KOPT-K1 (cell line): ENCODE measurements around the gene PPP6R3.
A peak's percentile ranks its signal among the peaks of the same experiment; 100 is the strongest.

Experiments
- H3K27ac ChIP-seq: fragments of 200-600 bp; sonication (generic); 2 replicates; pipeline ENCODE4 v1.5.1; 2016; ENCODE audit warnings: antibody characterized with exemption, mild to moderate bottlenecking, low read depth, low read length; ENCODE audit not compliant: poor library complexity, severe bottlenecking
- H3K36me3 ChIP-seq: fragments of 200-600 bp; sonication (generic); 2 replicates; pipeline ENCODE4 v1.5.1; 2017; ENCODE audit warnings: antibody characterized with exemption, mild to moderate bottlenecking, low read length, moderate library complexity; ENCODE audit not compliant: insufficient read depth
- H3K9me3 ChIP-seq: fragments of 200-600 bp; sonication (generic); 2 replicates; pipeline ENCODE4 v1.5.1; 2017; ENCODE audit warnings: antibody characterized with exemption, low read length, mild to moderate bottlenecking; ENCODE audit not compliant: insufficient read depth, poor library complexity, severe bottlenecking

The PPP6R3 gene, protein sequence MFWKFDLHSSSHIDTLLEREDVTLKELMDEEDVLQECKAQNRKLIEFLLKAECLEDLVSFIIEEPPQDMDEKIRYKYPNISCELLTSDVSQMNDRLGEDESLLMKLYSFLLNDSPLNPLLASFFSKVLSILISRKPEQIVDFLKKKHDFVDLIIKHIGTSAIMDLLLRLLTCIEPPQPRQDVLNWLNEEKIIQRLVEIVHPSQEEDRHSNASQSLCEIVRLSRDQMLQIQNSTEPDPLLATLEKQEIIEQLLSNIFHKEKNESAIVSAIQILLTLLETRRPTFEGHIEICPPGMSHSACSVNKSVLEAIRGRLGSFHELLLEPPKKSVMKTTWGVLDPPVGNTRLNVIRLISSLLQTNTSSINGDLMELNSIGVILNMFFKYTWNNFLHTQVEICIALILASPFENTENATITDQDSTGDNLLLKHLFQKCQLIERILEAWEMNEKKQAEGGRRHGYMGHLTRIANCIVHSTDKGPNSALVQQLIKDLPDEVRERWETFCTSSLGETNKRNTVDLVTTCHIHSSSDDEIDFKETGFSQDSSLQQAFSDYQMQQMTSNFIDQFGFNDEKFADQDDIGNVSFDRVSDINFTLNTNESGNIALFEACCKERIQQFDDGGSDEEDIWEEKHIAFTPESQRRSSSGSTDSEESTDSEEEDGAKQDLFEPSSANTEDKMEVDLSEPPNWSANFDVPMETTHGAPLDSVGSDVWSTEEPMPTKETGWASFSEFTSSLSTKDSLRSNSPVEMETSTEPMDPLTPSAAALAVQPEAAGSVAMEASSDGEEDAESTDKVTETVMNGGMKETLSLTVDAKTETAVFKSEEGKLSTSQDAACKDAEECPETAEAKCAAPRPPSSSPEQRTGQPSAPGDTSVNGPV

DNA sequence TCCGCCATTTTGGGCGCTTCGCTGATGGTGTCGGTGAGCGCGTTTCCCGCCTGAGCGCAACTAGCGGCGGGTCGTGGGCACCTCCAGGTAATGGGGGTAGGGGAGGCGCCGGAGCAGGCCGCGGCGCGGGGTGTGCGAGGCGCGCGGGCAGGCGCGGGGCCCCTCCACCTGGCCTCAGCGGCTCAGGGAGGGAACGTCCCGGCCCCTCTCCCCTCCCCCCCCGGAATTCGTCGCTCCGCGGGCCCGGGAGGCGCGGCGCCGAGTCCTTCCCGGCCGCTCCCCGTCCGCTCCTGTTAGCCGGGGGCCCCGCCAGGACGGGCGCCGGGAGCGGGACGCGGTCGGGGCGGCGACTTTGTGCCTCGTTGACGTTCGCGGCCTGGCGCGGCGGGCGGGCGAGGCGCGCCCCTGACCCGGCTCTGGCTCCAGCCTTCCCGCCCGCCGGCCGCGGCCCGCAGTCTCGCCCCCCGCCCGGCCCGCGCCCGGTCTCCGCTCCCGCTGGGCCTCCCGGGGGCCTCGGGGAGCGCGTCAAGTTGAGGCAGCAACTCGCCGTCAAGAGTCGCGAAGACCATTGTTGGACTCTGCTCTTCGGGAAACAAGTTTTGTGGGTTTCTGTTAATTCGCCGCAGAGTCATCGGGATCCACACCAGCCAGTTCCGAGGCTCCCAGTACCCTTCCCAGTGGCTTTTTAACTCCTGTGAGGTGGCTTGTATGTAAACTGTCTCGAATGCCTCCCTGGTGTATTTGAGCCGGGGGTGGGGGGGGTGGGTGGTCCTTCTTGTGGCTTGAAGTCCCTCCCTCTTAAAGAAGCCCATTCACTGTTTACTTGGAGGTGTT, at the start of gene PPP6R3:
Gene PPP6R3 (plus strand): TSS at position 12 of the 834 bp plus-strand sequence. CDS start 76,913 bp downstream, outside the sequence.
- H3K36me3 ChIP-seq: peaks cover 14% of the 10 kb centered on the region; the same call in 1 of the 2 replicates
- H3K27ac ChIP-seq: peak within 1 kb of the TSS; percentile 69
- H3K9me3 ChIP-seq: no peaks in the 10 kb centered on the region

DNA sequence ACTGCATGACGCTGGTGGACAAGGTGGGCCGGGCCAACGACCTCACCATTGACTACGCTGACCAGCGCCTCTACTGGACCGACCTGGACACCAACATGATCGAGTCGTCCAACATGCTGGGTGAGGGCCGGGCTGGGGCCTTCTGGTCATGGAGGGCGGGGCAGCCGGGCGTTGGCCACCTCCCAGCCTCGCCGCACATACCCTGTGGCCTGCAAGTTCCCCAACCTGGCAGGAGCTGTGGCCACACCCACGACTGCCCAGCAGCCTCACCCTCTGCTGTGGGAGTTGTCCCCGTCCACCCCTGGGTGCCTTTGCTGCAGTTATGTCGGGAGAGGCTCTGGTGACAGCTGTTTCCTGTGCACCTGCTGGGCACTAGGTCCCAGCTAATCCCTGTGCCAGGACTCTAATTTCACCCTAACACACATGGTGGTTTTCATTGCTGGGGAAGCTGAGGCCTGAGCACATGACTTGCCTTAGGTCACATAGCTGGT, 49.0 kb upstream of the PPP6R3 start:
- Histone ChIP-seq H3K36me3 (no peaks in the 10 kb centered on the region; the same call in 1 of the 2 replicates), H3K9me3 (no peaks in the 10 kb centered on the region), H3K27ac (no peak overlapping the region)

DNA sequence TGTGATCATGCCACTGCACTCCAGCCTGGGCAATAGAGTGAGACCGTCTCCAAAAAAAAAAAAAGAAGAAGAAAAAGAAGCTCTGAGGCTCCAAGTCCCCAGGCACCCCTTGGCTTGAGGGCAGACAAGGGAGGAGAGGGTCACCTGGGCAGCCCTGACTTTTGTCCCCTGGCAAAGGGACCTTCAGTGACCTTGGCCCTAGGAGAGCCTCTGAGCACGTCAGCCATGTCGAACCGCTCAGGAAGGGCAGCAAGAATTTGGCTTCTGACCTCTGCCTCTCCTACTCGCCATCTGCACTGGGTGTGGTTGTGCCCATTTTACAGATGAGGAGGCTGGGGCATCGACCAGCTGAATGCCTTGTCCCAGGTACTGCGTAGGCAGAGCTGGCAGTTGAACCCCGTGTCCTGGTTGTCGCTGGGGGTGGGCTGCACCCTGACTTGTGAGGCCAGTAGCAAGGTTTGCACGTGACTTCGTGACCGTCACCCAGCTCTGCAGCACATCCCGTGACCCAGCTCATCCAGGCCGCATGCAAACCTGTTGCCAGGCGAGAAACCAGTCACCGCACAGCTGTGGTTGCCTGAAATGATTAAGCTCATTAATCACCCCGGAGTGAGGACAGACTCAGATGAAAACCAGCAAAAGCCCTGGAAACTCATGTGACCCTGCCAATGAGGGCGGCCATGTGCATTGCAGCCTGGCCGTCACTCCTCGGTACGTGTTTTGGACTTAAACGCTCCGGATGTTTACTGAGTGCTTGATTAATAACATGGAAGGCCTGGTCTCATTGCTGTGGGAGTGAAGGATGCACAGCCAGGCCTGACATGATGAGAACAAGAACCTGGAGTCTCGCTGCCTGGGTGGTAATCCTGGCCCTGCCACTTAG, 47.7 kb upstream of the PPP6R3 start:
- Histone ChIP-seq H3K36me3 (no peaks in the 10 kb centered on the region; the same call in 1 of the 2 replicates), H3K9me3 (no peaks in the 10 kb centered on the region), H3K27ac (no peak overlapping the region)

DNA sequence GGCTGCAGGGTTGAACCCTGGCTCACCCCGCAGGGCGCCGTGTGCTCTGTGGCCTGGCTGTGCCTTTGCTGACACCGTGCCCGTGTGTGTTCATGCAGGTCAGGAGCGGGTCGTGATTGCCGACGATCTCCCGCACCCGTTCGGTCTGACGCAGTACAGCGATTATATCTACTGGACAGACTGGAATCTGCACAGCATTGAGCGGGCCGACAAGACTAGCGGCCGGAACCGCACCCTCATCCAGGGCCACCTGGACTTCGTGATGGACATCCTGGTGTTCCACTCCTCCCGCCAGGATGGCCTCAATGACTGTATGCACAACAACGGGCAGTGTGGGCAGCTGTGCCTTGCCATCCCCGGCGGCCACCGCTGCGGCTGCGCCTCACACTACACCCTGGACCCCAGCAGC, 47.0 kb upstream of the PPP6R3 start:
- Histone ChIP-seq H3K27ac (no peak overlapping the region), H3K36me3 (no peaks in the 10 kb centered on the region; the same call in 1 of the 2 replicates), H3K9me3 (no peaks in the 10 kb centered on the region)

DNA sequence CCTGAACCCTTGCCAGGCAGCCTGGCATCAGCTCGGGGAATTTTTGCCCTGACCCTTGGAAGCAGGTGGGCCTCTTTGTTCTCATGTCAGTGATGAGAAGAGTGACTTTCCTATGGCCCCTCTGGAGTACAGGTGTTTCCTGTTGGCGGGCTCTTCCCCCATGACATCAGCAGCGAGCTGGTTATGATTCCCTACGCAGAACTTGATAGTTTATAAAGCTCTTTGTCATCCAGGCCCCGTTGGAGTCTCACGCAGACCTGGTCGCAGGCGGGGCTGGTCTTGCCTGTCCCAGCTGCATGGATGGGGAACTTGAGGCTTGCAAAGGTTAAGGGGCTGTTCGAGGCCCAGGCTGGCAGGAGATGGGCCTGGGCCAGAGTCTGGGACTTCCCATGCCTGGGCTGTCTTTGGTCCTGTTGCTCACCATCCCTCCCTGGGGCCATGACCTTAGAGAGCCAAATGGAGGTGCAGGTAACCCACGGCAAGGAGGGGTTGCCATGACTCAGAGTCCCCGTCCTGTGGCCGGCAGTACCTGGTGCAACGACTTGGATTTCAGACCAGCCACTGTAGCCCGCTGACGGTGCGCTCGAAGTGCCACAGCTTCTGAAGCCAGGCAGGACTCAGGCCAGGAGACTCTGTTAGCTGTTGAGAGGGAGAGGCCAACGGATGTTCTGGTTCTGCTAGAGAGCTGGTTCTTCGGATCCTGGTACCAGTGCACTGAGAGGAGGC, 45.9 kb upstream of the PPP6R3 start:
- no peaks in the 10 kb centered on the region; the same call in 1 of the 2 replicates for H3K36me3 ChIP-seq
- H3K27ac ChIP-seq: no peak overlapping the region
- H3K9me3 ChIP-seq: no peaks in the 10 kb centered on the region

DNA sequence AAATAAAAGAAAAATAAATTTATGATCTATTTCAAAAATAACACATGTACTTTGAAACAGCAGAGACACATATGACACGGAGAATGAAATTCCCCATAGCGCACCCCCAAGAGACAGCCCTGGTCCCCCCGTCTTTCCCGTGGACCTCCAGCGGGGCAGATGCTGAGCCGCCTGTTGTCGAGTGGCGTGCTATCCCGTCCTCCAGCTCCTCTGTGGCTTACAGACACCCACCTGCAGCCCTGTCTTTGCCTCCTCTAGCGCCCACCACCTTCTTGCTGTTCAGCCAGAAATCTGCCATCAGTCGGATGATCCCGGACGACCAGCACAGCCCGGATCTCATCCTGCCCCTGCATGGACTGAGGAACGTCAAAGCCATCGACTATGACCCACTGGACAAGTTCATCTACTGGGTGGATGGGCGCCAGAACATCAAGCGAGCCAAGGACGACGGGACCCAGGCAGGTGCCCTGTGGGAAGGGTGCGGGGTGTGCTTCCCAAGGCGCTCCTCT, 44.4 kb upstream of the PPP6R3 start:
- no peaks in the 10 kb centered on the region for H3K9me3 ChIP-seq
- H3K36me3 ChIP-seq: no peaks in the 10 kb centered on the region; the same call in 1 of the 2 replicates
- H3K27ac ChIP-seq: no peak overlapping the region

DNA sequence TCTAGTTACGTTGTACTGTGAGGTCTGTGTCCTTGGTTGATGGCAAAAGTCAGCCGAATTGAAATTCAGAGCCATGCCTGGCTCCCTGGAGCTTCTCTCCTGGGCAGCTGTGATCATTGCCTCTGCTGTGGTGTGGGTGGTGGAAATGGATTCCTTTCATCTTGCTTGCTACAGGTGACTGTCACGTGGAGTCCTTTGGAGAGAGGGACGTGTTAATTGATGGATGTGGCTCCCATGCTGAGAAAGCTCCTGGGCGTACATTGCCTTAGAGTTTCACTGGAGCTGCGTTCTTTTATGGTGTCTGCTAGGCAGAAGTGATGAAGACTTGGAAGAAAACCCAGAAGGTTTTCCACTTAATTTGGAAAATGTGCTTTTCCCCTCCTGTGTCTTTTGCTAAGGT, 41.9 kb upstream of the PPP6R3 start:
- no peaks in the 10 kb centered on the region; the same call in 1 of the 2 replicates for H3K36me3 ChIP-seq
- H3K27ac ChIP-seq: no peak overlapping the region
- H3K9me3 ChIP-seq: no peaks in the 10 kb centered on the region

DNA sequence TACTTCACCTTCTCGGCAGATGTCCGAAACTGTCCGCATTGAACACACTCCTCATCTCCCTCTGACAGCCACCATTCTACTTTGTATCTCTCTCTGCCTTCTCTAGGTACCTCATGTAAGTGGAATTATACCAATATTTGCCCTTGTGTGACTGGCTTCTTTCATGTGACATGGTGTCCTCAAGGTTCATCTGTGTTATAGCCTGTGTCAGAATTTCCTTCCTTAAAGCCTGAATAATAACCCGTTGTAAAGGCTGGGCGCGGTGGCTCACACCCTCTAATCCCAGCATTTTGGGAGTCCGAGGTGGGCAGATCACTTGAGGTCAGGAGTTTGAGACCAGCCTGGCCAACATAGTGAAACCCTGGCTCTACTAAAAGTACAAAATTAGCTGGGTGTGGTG, 40.4 kb upstream of the PPP6R3 start:
- H3K36me3 ChIP-seq: no peaks in the 10 kb centered on the region
- no peaks in the 10 kb centered on the region for H3K9me3 ChIP-seq
- H3K27ac ChIP-seq: no peak overlapping the region

DNA sequence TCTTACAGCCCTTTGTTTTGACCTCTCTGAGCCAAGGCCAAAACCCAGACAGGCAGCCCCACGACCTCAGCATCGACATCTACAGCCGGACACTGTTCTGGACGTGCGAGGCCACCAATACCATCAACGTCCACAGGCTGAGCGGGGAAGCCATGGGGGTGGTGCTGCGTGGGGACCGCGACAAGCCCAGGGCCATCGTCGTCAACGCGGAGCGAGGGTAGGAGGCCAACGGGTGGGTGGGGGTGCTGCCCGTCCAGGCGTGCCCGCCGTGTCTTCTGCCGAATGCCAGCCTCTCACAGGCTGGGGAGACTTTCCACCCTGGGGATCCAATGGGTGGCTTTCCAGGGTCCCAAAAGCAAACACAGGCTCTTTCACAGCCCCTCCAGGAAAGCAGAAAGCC, 37.1 kb upstream of the PPP6R3 start:
- H3K36me3 ChIP-seq: no peaks in the 10 kb centered on the region; the same call in 1 of the 2 replicates
- no peak overlapping the region for H3K27ac ChIP-seq
- H3K9me3 ChIP-seq: no peaks in the 10 kb centered on the region

DNA sequence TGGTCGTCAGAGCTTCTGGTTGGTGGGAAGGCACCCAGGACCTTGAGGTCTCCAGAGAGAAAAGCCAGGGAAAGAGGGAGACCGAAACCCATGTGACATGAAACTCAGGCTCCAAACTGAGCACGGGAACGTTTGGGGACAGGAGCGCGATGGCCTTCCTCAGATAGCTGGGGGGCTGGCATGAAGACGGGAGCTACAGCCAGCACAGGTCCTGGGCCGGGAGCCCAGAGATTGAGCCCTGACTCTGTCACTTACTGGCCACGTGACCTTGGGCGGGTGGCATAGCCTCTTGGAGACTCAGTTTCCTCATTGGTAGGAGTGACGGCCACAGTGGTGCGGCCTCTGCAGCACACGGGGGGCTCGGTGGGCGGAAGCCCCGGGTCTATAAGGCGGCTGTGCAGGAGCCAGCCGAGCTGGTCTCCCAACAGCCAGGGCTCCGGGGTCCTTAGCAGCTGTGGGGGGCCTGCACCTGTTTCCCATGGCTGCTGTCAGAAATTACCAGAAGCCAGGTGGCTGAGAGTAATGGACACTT, 36.4 kb upstream of the PPP6R3 start:
- peaks cover 2% of the 10 kb centered on the region for H3K9me3 ChIP-seq
- H3K36me3 ChIP-seq: no peaks in the 10 kb centered on the region; the same call in 1 of the 2 replicates

DNA sequence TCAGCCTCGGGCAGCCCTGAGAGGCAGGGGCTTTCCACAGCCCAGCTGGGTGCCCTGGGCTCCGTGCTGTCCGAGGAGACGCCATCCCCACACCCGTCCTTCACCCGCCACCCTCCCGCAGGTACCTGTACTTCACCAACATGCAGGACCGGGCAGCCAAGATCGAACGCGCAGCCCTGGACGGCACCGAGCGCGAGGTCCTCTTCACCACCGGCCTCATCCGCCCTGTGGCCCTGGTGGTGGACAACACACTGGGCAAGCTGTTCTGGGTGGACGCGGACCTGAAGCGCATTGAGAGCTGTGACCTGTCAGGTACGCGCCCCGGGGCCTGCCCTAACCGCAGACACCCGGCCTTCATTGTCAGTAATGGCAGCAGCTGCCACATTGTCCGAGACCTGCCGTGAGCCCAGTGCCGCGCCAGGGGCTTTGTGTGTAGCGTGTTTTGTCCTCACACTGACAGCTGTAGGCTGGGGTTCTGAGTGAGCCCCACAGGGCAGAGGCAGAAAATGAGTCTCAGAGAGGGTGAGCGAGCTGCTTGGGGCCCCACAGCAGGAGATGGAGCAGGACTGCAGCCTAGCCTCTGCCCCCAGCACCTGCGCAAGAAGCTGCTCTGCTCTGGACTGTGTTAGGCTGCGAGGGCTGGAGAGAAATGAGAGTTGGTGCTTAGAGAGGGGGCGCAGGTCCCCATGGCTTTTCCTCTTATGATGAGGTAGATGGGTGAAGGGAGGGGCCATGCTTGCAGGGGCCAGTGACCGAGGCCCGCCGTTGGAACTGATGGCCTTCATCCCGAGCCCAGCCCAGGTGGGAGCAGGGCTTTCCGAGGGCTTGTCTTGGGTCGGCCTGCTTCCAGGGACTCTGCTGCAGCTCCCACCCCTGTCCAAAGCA, 35.3 kb upstream of the PPP6R3 start:
- H3K27ac ChIP-seq: no peak overlapping the region
- peaks cover 10% of the 10 kb centered on the region for H3K9me3 ChIP-seq
- no peaks in the 10 kb centered on the region; the same call in 1 of the 2 replicates for H3K36me3 ChIP-seq

More for the DNA sequence above, 36.4 kb upstream of the PPP6R3 start:
- no peak overlapping the region for H3K27ac ChIP-seq

DNA sequence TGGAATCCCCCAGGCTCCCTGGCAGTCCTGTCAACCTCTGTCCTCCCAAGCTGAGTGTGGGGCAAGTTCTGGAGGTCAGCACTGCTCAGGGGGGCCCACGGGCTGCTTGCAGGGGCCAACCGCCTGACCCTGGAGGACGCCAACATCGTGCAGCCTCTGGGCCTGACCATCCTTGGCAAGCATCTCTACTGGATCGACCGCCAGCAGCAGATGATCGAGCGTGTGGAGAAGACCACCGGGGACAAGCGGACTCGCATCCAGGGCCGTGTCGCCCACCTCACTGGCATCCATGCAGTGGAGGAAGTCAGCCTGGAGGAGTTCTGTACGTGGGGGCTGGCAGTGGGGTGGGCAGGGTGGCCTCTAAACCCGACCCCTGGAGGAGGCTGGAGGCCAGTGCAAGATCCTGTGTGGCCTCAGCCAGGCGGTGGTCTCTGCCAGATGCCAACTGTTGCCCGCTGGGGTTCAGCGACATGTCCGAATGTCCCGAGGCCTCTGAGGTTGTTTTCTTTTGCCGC, 34.6 kb upstream of the PPP6R3 start:
- H3K36me3 ChIP-seq: no peaks in the 10 kb centered on the region; the same call in 1 of the 2 replicates
- no peak overlapping the region for H3K27ac ChIP-seq
- H3K9me3 ChIP-seq: peaks cover 10% of the 10 kb centered on the region
